ENCODE measurements around the gene RAB35.

Gene RAB35

DNA sequence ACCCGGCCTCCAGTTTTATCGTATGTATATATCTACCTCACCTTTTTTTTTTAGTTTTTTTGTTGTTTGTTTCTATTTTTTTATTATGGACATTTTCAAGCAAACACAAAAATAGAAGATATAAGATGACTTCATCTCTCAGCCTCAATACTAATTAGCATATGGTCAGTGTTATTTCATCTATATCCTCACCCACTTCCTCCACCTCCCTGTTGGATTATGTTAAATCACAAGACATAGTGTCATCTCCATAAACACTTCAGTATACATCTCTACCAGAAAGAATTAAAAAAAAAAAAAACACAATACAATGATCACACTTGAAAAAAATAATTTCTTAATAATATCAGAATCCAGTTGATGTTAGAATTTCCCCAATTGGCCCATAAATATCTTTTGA, 34.9 kb downstream of the RAB35 start:
- no peak for DNase-seq

DNA sequence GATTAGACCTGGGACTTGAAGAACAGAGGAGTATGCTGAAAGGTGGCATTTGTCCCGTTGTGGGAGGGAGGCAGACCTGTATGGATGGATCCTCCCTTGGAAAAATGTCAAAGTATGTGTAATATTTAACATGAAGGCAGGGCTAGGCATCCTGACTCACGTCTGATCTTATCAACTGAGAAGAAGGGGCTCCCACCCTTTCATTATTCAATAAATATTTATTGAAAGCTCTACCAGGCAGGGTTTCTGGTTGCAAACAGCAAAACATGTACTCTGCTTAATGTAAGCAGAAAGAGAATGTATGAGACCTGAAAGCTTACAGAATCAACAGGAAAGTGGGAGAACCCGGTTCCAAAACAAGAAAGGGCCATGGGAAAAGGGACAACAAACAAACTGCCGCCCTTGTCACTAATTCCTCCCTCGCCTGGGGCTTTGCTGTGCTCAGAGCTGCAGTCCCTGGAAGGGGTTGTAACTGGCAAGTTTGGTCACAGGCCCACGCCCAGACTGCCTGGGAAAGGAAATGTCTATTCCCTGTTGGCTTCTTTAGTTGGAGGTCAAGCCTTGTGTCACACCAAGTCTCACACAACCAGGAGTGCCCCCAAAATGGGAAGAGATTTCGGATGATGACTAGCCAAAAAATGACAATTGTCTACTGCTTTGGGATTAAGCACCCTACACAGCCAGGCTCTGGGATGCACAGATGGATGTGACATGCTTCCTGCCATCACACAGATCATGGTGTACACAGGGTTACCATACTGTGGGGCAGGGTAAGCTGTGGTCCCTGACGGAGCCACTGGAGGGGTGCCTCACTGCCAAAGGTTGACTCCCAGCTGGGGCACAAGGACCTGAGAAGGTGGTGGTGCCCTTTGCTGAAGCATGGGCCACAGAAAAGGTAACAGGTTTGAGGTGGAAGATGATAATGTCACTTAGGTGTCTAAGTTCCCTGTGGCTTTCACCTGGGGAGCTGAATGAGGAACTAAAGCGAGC, 36.8 kb downstream of the RAB35 start:
- DNase-seq = no peak

DNA sequence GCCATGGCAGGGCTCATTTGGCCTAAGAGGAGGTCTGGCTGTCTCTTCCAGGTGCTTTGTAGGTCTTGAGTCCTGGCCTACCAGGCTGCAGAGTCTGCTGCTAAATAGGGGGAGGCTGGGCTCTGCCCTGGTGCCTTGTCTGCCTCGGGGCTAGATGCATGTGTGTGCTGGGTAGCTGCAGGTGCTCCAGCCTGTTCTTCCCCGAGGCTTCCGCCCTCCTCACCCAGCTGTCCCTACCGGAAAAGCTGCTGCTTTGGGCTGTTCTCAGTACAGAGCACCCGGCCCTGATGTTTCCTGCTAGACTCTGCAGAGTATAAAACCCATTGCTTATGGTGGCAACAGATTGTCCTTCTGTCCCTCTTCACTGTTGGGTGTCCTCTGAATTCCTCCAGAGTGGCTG, 37.7 kb downstream of the RAB35 start:
- no peak for DNase-seq

DNA sequence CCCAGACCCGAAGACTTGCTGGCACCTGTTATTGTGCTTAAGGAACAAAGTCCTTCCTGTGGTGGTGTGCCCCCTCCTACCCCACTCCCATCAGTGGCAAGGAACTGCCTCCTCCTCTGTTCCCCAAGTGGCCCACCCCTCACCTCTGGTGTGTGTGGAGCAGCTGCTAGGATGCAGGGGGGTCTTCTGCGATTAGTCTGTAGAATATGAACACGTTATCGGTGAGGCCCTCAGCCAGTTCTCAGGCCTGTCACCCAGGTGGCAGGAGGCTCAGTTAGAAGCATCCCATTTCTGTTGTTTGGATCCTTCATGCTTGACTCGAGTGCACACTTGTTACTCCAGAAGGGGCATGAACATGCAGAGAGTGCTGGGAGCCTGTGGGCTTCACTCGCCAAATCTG, 39.3 kb downstream of the RAB35 start:
- DNase-seq = no peak

DNA sequence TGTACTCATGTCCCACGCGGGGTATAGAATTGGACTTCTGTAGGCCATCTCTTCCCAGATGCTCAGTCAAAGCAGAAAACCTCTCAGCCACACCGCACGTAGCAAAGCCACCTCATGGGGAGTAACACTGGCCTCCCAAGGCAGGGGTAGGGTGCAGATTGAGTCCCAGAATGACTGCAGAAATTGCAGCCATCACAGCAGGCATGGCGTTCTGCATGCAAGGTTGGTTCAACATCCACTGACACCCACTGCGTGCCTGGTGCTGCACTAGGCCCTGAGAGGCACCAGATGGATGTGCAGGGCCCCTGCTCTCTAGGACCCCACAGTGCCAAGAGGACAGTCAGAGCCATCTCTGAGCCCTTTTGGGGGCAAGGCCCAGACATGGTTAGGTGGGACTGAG, 39.9 kb downstream of the RAB35 start:
- no peak for DNase-seq

DNA sequence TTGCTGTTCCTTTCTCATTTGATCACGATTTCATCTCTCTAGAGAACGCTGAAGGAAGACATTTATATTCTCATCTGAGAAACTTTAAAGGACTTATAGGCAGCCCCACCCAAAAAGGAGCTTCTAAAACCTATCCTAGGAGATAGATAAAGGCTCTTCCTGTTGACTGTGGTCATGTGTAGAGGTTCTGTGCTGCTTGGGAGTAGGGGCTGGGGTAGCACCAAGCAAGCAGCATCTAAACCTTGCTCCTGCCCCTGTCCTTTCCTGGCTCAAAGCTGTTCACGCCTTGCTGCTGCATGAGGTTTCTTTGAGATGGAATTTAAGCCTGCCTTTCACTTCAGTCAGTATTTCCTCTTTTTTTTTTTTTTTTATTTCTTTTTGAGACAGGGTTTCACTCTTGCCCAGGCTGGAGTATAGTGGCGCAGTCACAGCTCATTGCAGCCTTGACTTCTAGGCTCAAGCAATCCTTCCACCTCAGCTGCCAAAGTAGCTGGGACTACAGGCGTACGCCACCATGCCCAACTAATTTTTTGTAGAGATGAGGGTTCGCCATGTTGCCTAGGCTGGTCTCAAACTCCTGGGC, 41.4 kb downstream of the RAB35 start:
- no peak for DNase-seq

DNA sequence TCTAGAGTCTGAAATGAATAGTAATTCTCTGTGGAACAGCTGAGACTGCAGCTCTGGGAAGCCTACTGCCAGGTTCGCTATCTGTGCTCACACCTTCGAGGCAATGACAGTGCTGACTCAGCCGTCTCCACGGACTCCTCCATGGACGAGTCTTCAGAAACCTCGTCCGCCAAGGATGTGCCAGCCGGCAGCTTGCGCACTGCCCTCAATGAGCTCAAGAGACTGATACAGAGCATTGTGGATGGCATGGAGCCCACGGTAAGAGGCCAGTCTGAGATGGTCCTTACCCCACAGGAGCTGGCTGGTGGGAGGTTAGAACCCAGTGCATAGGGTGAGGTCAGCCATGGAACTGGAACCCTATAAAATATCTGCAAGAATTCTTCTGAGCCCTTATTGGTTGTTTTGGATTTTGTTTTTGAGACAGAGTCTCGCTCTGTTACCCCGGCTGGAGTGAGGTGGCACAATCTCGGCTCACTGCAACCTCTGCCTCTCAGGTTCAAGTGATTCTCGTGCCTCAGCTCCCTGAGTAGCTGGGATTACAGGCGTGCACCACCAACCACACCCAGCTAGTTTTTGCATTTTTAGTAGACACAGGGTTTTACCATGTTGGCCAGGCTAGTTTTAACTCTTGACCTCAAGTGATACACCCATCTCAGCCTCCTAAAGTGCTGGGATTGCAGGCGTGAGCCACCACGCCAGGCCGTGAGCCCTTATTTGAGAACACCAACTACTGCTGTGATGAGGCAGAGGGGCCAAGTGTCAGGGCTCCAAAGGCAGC, 43.9 kb downstream of the RAB35 start:
- DNase-seq = no peak

DNA sequence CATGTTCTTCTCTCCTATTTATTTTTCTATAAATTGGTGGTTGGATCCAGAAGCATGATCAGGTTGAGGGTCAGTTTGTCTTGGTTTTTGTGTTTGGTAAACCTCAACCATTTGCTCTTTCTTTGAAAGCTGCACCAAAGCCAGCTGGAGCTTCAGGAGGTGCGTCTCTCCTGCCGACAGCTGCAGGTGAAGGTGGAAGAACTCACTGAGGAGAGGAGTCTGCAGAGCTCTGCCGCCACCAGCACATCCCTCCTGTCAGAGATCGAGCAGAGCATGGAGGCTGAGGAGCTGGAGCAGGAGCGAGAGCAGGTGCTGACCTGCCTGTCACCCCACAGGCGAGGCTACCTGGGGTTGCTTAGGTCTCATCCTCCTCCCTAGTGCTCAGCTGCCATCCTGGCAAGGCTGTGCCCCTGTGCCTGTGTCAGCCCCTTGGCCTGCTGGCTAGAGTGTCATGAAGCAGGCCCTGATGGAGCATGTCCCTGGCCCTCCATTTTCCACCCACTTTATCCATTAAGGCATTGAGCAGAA, 45.0 kb downstream of the RAB35 start:
- no peak for DNase-seq

DNA sequence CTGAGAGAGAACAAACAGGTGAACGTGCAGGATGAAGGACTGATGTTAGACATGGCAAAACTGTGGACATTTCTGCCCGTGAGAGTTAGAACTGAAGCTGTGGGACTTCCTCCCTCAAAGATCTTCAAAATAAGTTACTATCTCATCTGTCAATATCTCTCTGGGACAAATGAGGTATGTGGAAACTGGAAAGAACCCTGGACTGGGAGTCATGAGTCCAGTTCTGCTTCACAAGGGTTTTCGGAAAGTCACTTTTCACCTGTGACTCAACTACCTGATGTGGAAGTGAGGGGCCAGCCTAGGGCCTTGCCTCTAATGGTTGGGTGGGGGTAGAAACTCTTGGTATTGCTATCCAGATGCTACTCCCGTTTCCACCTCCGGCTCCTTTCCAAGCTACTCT, 47.3 kb downstream of the RAB35 start:
- no peak for DNase-seq

DNA sequence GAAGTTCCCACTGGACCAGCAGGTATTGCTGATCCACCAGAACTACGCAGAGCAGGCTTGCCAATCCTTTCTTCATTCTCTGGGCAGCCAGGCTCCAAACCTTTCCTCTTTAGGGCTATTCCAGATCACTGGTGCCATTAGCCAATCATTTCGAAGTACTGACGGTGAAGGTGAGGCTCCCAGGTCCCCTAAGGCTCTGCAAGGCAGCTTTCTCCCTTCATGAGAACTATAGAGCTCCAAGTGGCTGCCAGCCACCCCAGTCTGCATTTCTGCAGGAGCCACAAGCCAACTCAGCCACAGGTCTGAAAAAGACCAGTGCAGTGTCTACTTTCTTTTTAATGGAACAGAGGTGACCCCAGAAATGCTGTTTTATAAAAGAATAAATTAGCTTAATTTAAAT, 48.7 kb downstream of the RAB35 start:
- DNase-seq = no peak

DNA sequence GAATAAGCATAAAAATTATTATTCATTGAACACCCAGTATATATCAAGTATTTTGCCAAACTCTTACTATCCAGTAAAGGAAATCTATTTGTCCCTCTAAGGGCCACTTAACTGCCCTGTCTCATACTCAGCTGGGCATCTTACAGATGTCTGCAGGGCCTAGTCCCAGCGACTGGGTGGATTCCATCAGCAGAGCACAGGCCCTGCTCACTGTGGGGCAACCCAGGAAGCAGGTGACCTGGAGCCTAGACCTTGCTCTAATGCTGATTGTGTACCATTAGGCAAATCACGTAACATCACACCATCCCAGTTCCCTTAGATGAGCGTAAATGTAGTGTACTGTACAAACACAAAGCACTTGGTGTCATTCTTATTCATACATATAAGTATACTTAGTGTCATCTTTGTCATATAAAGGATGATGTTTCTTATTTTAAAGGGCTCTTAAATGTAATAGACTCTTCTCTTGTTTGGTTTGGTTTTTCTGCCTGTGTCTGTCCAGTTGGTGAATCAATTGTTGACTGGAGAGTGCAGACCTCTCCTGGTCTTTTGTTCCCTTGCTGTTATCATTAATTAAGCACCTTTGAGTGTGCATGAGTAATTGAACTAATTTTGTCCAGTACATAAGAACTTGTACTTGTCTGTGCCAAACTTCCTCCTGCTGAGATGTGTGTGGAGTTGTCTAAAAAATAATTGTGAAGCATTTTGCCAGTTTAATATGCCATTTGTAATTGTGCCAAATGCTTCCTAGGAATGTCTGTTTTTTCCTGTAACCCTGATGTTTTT, 49.3 kb downstream of the RAB35 start:
- DNase-seq = no peak

DNA sequence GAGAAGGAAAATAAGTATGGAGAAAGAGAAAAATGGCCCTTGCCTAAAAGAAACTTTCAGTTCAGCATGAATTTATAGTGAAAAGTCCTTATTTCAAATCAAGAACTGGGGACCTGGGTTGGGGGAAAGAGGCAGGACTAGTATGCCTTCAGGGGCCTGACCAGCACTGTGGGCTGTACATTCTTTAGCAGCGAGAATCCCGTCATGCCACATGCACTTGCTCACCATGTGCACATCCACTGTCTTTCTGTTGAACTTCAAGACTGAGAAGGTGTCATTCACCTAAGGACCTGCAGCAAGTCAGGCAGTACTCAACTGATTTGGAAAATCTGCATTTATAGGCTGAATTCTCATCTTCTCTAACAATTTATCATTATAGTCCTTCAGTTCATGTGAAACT, 50.2 kb downstream of the RAB35 start:
- no peak for DNase-seq

DNA sequence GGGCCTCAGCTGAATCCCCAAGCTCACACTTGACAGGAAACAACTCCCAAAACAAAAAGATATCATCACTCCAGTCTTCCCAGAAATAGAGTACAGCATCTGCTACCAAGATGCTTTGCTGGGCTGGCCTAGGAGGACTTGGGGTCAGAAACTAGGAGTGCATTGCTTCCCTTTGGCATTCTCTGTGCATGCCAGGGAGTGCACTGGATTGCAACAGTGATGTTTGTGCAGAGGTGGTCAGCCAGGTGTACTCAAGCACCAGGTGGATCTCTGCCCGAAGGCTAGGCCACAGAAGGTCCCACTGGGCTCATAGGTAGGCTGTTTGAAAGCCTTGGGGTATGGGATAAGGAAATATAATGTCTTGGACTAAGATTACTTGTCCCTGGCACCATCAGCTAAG, 51.1 kb downstream of the RAB35 start:
- no peak for DNase-seq

DNA sequence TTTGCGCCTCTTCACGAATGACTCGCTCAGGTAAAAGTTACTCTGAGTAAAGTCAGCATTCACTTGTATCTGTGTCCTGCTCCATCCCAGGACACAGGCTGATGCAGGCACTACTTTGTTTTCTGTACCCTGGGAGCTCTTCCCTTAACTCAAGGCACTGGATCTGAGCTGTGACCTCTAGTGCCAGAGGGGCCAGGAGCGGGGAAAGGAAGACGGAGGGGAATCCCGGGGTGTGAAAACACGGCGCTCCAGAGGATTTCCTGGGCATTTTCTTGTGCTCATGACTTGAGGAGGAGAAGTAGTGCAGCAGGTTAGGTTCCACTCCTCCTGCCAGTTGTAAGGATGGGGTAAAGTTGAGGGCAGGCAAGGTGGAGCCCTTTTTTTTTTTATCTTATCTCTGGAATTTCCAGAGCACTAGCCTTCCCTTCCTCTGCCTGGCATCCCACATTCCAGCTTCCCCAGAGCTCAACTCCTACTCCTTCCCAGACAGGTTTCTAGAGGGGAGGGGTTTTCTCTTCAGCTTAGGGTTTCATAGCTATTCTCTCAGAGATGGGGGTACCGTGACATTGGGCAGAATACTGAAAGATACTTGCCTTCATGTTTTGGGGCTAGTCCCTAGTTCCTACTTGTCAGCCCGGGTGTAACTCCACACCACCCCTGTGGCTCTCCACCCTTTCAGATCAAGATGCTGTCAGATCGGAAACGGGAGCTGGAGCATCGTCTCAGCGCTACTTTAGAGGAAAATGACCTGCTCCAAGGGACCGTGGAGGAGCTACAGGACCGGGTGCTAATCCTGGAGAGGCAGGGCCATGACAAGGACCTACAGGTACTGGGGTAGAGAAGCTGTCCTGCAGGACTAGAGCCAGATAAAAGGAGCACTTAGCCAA, 52.3 kb downstream of the RAB35 start:
- DNase-seq = no peak

DNA sequence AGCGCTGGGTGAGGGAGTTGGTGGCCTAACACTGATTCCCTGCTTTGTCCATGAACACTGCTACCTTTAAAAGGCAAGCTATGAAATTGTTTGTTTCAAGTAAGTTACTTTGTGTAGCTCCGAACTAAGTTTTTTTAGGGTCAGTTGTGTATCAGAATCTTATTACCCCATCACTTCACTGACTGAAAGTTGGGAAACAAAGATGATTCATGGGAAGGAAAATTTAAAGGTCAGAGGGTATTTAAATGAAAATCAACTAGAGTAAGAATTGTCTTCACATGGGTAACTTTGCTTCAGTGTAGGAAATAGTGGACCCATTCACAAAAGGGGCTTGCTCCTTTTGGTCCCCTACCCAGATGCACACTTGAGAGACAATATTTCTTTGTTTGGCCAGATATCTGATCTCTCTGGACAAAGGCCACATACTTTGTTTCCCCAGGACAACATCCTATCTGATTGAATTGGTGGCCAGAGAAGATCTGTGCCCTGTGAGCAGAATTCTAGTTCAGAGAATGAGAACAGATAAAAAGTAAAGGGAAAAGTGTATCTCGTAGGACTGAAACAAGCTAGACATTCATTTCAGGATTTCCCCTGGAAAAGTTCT, 53.5 kb downstream of the RAB35 start:
- DNase-seq = no peak

DNA sequence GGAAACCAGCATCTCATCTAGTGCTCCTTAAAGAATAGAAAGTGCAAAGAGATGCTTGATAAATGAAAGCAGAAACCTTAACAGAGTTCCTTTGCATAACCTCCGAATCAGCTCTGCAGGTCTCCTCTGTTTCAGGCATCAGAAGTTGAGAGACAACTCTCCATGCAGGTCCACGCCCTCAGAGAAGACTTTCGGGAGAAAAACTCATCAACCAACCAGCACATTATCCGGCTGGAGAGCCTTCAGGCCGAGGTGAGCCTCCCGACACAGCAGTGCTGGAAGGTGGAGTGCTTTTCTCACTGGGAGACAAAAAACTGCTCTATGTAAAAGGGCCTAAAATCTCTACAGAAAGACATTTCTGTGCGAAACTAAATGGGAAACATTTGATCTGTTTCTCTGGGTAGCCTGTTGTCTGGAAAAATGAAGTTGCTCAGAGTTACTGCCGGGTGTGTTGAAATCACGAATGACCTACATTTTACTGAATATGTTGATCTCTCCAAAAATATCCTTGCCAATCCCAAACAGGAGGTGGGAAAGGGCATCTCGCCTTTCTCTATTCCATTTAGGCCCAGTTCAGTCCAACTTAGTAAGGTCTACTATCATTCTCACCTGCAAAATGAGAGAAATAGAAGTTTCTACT, 54.9 kb downstream of the RAB35 start:
- no peak for DNase-seq

DNA sequence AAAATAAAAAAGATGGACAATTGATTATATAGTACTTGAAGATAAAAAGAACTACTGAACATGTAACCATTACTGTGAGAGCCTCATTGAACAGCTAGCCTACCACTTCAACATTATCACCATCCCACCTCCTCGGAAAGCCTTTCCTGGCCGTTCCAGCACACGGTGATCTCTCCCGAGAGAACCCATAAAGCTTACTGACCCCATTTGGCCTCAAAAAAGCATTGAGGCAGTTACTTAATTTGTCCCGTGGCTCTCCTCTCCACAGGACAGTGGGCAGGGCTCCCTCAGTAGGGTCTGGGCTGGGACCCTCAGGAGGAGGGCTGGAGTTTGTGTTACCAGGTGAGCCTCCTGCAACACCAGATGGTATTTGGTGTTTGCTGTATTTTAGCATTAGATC, 55.8 kb downstream of the RAB35 start:
- DNase-seq = no peak

DNA sequence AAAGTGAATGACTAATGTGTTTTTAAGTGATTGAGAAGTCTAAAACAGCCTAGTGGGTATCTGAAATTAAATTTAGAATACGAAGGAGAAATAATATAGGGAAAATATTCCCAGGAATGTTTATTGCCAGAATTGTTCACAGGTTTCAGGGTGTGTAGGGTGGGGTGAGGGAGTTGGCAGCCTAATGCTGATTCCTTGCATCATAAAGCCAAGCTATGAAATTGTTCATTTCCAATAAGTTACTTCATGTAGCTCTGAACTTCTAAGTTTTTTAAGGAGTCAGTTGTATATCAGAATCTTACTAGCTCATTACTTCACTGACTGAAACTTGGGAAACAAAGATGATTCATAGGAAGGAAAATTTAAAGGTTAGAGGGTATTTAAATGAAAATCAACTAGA, 56.4 kb downstream of the RAB35 start:
- DNase-seq = no peak

DNA sequence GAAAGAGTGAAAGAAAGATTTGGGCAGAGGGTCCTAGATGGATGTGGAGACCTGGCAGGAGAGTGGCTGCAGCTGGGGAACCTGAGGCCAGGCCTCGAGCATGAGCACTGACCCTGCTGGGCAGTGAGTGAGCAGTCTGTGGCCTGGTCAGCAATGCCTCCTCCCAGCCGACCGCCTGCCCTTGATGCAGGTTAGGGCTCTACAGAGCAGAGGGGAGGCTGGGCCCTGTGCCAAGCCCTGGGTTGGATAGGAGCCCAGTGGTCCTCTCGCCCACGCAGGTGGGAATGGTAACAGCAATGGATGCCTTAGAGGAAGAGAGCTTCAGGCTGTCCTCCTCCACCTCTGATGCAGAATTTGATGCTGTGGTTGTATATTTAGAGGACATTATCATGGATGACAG, 59.8 kb downstream of the RAB35 start:
- no peak for DNase-seq

DNA sequence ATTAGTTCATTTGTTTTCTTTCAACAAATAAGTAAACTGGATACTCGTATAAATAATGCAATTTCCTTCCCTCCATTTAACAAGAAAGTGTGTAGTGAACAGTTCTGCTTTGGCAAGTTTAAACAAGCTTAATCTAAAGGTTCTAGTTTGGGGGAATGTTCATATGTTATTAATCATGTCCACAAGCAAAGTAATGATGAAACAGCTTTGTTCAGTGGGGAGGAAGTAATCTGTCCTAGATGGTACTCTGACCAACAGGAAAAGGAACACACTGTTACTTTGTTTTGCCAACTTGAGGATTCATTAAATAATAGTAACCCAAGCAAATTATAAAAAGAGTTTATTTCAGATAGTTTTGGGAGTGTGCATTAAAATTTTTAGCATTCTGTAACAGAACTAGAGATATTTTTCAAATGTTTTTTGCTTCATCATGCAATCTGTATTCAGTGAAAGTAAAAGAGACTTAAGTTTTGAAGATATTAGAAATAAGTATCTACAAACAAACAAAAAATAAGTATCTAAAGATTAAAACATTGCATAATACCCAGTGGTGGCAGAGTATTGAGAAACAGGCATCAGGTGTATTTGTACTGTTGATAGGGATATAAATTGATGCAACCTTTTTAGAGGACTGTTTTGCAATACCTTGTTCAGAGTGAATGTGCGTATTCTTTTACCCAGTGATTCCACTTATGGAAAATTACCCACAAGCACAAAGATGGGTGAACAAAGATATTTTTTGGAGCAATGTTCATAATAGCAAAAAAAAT, 61.1 kb downstream of the RAB35 start:
- no peak for DNase-seq

Measured in left hindlimb (tissue), 1 donor.